GM18861 (cell line): ENCODE results near the gene TMPRSS3.
"Not testable (repeated sequence)": the region's sequence is repeated elsewhere in the genome, so short reads cannot be mapped to it uniquely, and the experiment has no call there.

Experiments used
- ATAC-seq: cut with Tn5 transposase; IDR thresholded peaks from one replicate; pipeline ENCODE4 v1.9.1; 2021; ENCODE audit not compliant: unreplicated experiment

The TMPRSS3 gene

DNA sequence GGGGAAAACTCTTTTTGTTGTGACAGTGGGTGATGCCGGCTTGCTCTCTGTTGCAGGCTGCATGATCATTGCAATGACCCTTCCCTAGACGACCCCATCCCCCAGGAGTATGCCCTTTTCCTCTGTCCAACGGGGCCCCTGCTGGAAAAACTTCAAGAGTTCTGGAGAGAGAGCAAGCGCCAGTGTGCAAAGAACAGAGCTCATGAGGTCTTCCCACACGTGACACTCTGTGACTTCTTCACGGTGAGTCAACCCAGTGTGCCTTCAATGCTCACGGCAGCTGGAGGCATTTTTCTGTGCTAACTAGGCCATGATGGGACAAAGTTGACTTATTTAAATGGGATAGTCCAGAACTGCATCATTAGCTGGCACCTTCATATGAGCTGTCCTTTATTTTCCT, 13.5 kb upstream of the TMPRSS3 start:
- ATAC-seq = no peak

DNA sequence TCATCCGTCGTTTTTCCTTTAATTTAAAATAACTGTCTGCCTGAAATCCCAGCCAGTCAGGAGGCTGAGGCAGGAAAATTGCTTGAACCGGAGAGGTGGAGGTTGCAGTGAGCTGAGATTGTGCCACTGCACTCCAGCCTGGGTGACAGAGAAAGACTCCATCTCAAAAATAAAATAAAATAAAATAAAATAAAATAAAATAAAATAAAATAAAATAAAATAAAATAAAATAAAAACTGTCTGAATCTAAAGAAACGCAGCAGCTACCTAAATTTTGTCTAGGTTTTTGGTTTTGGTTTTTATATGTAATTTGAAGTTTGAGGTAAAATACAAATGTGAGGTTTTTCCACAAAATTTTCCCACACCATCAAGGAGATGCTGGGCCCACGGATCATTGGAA, 12.9 kb upstream of the TMPRSS3 start:
- ATAC-seq = not testable (repeated sequence)

DNA sequence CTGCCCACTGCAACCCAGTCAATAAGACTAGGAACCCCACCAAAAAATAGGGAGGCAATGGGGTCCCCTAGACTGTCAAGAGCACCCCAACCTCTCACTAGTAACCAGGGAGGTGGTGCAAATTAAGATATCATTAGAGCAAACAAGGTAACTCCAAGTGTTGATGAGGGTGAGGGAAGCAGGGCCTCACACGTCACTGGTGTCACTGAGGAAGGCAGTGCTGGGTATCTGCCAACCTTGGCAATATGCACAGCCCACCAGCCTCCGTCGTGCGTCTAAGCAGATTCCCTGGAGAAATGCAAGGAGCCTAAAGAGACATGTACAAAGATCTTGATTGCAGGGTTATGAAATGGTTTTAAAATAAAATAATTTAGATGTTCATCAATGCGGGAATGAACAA, 11.6 kb upstream of the TMPRSS3 start:
- ATAC-seq = no peak

DNA sequence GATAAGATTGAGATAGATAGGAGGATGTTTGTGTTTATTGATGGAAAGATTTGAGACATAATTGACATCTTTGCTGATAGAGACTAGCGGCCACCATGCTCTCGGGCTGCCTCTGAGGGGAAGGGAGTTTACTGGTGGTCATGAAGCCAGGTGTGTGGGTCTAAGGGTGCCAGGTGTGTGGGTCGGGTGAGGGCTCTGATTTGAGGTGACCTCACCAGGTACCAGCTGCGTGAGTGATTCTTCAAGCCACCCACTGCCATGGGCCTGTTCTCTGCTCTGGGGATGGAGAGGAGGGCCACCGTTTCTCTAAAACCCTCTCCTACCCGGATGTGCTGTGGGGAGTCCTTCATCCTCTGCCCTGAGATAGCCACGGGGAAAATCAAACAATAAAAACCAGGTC, 11.0 kb upstream of the TMPRSS3 start:
- ATAC-seq = no peak

DNA sequence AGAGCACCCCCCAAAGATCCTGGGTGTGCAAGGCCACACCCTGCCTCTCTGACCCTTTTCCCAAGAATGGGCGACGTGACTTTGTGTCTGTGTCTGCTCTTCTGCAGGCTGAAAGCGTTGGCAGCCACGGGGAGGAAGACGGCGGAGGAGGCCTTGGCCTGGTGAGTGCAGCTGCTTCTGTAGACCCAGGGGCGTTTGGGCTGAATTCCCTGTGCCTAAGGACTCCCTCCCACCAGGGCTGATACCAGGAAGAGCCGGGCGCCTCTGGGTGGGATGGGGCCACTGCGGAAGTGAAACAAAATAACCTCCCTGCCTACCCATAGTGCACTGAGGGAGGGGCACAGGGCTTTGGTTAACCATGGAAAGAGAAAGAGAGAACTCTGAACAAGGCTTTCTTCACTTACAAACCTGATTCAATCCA, 10.4 kb upstream of the TMPRSS3 start:
- ATAC-seq = no peak

DNA sequence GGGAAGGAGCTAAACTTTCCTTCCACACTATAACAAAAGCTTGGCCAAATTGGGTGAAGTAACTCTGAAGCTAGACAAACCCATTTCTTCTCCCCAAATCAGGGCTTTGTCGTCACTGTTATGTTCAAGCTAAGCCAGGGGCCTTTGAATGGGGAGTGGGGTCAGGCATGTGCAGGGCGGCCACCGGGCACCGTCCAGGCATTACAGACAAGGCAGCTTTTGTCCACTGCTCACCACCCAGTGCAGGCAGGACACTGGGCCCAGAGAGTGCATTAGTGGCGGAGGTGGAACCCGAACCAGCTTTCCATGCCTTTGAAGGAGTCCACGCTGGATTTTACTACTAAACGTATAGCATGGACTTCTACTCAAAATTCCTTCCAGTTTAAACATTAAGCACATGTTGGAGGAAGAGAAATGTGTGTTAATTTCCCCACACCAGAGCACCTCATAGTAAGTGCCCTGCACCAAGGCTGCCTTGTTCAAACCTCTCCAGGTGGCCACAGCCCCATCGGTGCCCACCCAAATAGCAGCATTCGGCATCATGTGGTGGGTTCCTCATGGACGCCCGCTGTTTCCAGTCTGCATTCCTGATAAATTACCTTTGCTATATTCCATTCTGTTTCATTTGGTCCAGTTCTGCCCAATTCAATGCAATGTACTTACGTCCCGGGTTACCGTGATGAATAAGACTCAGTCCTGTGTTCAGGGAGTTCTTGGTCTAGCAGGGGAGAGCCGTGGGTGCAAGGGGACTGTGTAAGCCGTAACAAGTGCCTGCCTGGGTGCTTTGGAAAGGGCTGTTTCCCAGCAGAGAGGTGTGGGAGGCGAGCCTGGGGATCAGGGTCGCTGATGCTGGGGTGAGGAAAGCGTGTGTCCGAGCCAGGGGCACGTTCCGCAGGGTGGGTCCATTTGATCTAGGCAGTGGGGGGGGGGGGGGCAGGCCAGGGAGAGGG, 9.5 kb upstream of the TMPRSS3 start:
- no peak for ATAC-seq

DNA sequence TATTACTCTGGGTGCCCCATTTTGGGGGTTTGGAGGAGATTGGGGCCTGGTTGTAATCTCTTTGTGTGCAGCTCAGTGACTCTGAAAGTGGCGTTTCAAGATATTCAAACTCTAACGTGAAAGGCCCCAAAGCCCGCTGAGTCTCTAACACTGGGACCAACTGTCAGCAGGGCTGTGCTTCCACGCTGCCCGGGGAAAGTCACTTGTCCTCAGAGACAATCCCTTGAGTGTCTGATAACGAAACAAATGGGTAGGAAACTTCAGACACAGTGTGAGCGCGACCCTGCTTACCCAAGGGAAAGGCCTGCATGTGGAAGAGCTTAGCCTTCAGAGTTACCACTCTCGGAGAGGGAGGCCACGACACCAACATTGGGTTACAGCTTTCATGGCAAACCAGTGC, 8.7 kb upstream of the TMPRSS3 start:
- no peak for ATAC-seq

DNA sequence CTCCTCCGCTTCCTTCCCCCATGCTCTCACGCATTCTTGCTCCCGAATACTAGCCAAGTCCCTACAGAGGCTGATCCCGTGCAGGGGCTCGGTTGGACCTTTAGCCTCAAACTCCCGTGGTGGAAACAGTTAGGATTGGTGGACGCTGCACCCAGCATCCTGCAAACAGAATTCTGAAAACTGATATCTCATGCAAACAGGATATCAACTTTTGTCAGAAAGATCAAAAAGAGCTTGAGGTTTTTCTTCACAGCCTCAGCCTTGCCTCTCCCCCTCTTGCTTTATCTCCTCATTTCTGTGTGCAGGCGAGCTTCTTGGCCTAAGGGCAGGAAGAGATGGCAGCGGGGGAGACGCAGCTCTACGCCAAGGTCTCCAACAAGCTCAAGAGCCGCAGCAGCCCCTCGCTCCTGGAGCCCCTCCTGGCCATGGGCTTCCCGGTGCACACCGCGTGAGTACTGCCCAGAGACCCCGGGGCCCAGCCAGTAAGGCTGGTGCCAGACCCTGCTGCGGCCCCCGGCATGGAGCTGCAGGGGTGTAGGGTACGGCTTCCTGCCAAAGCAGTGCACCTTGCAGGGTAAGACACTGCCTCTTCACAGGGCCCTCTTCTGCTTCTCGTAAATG, 7.9 kb upstream of the TMPRSS3 start, which contains the start of gene UBASH3A:
UBASH3A (plus strand) TSS at position 292 of the 621 bp plus-strand sequence; CDS start at position 336, 44 bp downstream.
- ATAC-seq = no peak

DNA sequence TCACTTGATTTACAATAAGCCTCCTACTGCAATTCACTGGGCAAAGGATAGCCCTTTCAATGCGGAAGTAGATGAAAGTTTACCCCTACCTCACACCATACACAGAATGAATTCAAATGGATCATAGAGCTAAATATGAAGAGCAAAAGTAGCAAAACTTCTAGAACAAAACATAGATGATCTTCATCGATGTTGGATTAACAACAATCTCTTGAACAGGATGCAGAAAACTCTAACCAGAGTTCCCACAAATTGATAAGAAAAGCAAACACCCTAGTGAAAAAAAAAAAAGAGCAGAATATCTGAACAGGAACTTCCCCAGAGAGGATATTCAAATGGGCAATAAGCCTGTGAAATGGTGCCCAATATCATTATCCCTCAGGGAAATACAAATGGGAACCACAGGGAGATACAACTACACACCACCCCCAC, 6.0 kb upstream of the TMPRSS3 start:
- ATAC-seq = no peak

DNA sequence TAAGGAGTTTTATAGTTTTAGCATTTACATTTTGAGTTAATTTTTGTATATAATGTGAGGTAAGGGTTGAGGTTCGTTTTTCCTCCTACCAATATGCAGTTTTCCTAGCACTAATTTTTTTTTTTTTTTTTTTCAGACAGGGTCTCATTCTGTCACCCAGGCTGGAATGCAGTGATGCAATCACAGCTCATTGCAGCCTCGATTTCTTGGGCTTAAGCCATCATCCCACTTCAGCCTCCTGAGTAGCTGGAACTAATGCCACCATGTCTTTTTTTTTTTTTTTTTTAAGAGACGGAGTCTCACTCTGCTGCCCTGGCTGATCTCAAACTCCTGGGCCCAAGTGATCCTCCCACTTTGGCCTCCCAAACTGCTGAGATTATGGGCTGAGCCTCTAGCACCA, 5.3 kb upstream of the TMPRSS3 start:
- ATAC-seq = no peak

DNA sequence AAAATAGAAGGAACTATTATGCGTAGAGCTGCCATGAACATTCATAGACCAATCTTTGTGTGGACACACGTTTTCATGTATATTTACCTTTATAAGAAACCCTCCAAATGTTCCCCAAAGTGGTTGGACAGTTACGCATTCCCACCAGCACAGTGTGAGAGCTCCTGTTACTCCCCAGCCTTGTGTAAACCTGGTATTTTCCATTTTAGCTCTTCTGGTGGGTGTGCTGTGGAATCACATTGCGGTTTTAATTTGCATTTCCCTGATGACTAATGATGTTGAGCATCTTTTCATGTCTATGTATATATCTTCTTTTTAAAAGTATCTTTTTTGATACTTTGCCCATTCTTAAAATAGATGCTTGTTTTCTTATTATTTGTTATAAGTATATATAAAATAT, 4.7 kb upstream of the TMPRSS3 start:
- ATAC-seq = no peak

DNA sequence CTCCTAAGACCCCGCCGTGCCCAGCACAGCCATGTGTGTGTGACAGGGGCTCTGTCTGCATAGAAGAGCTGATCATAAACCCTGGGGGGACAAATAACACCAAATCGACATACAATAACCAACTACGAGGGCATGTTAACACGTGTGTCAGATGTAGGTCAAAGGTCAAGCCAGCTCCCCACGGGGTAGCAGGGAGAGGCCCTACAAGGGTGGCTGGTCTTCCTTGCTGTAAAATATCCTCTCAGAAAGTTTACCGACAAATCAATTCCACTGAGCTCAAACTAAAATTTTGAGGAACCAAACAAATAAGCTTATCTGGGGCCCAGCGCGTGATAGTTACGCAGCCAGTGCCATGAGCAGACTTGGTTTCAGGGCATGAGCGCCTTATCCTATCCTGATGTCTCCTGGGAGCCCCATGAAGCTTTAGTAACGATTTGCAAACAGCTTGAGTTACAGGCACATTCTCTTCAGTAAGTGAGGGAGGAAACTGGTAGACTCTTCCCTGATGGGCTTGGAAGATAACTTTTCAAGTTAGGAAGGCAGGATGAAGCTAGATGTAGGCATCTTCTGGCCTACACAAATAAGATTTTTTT, 2.7 kb upstream of the TMPRSS3 start:
- no peak for ATAC-seq

DNA sequence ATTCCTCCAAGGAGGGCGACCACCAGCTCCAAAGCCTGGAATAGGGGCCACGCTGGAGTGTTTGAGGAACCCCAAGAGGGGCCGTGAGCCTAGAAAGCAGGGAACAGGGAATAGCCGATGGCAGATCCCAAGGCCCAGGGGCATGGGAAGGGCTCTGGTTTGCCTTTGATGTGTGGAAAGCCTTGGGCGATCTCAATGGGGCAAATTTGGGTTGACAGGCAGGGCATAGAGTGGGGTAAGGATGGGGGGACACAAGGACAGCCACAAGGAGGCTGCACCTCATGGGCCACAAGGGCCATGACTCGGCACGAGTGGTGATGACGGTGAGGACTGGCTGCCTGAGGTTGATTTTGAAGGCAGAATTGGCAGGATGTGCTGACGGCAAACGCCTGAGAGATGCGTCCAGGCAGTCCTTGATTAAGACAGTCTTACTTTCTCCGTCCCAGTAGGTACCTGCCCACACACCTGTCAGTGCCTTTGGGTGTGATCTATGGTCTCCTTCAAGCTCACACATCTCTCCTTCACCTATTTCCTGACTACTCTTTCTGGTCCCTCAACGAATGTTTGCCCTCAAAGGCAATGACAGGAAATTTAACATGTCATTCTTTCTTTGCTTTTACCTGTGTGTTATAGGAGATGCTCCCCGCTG, 2.0 kb upstream of the TMPRSS3 start:
- no peak for ATAC-seq

DNA sequence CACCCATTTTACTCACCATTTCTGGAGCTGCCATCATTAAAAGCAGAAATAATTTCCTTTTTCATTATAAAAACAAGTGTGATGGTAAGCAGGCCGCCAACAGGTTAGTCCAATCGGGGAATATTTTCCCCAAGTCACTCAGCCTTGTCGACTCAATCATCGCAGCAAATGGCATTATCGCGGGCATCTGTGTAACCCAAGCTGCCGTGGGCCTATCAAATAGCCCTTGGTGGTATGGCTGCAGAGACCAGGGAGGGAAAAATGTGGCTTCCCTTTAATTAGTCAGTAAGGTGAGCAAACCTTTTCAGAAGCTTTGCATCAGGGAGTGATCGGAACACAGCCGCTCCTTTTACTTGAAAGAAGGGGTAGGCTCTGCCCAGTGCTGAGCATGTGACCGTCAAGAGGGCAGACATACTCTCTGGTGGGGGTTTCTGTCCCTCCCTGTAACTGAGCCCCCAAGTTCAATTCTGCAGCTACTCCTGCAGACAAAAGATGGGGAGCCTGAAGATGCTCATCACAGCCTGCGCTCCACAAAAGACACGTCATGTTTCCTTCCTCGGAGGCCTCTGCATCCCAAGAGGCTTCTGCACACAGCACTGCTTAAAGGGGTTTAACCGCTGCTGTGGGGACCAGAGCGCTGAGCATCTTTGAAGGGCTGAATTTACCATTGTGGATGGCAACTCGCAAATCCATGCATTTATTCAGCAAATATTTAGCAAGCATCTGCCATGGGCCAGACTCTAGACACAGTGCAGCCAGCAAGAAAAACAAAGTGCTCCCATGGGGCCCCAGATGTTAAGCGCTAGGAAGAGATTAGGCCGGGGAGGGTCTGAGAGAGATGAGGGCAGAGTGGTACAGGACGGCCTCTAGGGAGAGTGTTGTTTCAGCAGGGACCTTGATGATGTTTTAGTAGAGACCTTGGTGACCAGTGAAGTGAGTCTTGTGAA, 1.2 kb upstream of the TMPRSS3 start:
- ATAC-seq = no peak

DNA sequence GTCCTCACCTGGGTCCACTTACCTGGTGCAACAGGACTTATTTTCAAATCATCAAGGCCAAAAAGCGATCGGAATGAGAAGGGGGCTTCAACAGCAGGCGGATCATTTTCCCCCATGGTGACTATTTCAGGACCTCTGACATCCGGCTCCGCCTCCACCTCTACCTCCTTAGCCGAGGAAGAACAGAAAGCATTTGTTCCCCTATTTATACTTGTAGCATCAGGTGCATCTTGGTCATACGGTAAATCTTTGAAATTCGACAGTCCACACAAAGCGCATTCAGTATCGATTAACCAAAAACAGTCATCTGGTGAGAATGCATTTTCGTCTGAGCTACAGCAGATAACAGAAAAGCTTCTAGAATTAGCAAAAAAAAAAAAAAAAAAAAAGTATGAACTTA, 550 bp downstream of the TMPRSS3 start:
- no peak for ATAC-seq

DNA sequence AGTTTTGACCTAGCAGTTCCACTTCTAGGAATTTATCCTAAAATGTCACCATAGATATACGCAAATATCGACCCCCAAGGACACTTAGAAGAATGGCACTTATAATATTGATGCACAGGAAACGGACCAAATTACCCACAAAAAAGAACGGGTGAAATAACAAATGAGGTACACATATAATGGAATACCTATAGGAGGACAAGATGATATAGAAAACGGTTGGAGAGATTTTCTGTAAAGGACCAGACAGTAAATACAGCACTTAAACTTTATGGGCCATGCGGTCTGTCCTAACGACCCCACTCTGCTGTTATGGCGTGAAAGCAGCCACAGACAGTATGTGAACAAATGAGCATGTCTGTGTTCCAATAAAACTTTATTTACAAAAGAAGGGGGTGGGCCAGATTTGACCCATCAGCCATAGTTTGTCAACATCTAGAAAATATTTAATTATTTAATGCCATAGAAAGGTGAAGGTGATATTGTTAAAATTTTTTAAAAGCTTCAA, 2.4 kb downstream of the TMPRSS3 start:
- no peak for ATAC-seq

DNA sequence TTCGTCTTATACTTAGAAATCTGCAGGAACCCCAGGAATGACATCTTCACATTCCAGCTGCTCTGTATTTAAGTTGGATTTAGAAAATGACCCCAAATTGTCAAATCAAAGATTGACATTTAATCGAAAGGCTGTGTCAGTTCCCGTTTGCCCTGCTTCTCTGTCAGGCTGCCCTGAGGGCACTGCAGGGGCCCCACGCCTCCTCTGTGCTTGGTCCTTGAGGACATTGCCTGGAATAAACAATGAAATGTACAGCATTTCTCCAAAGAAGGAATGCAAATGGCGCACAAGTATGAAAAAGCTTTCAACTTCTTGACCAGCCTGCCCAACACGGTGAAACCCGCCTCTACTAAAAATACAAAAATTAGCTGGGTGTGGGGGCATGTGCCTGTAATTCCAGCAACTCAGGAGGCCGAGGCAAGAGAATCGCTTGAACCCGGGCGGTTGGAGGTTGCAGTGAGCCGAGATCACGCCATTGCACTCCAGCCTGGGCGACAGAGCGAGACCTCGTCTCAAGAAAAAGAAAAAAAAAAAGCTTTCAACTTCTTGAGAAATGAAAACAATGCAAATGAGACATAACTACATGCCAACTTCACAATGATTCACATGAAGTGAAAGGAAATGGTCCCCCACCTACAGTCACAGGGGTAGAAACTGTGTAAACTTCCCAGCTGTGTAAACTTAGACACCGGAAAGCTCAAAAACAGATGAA, 3.0 kb downstream of the TMPRSS3 start:
- peak; percentile 64 for ATAC-seq

DNA sequence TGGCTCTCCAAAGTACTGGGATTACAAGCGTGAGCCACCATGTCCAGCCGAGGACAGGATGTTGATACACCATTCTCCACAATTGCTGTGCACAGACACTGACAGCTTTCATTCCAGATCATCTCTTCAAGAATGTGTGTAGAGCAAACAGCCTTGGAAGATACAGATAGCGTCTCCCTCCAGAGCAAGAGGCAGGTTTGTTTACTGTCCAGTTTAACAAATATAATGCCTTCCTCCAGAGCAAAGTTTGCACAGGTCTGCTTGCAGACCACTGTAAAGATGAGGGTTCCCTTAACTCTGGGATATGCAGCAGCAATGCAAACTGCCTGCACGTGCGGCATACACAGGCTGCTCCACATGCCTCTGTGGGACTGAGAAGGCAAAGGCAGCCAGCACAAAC, 4.6 kb downstream of the TMPRSS3 start:
- no peak for ATAC-seq

DNA sequence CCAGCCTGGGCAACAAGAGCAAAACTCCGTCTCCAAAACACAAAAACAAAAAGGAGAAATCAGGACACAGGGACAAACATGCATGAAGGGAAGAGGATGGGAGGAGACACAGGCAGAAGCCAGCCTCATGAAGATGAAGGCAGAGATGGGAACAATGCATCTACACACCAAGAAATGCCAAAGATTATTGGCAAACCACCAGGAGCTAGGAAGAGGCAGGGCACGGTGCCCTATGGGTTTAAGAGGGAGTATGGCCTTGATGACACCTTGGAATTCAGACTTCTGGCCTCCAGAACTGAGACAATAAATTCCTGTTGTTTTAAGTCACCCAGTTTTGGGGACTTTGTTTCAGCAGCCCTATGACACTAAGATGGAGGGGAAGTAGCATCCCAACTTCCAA, 5.2 kb downstream of the TMPRSS3 start:
- no peak for ATAC-seq
